ENCODE data around the gene FAM131C.
"Not testable (repeated sequence)": the region's sequence is repeated elsewhere in the genome, so short reads cannot be mapped to it uniquely, and the experiment has no call there.

- not testable (repeated sequence) for TF ChIP-seq POLR2AphosphoS5 (IDR thresholded peaks at IDR 0.05; ENCODE audit: low read depth); CTCF (IDR thresholded peaks at IDR 0.05; ENCODE audit: insufficient read depth, low read length)
Observed at GRCh38 chr1:16039871-16040270, 33.6 kb downstream of the FAM131C start.
